GM21619 (cell line): ENCODE measurements around the gene ZNF511.

ENCODE experiments used
- ATAC-seq: cut with Tn5 transposase; IDR thresholded peaks from one replicate; pipeline ENCODE4 v1.9.1; 2021; ENCODE audit not compliant: unreplicated experiment

The ZNF511 gene

DNA sequence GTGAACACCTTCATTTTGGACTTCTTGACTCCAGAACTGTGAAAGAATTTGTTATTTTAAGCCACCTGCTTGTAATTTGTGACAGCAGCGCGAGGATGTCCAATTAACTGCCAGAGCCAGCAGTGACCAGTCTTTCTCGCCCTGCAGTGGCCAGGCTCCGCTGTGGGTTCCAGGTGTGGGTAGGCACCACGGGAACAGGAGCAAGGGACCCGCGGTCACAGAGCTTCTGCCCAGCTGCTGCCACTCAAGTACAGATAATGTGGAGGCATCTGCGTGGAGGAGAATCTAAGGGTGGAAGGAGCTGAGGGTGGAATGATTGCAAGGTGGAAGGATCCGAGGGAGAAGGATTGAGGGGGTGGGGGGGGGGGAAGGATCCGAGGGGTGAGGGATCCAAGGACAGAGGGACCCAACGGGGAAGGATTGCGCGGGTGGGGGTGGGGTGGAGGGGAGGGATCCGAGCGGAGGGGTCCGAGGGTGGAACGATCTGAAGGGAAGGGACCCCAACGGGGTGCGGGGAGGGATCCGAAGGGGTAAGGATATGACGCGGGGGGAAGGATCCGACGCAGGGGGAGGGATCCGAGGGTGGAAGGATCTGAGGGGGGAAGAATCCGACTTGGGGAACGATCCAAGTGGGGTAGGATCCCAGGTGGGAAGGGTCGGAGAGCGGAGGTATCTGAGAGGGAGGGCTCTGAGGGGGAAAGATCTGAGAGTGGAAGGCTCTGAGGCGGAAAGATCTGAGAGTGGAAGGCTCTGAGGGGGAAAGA is 24.4 kb downstream of the ZNF511 start:
- no peak for ATAC-seq

DNA sequence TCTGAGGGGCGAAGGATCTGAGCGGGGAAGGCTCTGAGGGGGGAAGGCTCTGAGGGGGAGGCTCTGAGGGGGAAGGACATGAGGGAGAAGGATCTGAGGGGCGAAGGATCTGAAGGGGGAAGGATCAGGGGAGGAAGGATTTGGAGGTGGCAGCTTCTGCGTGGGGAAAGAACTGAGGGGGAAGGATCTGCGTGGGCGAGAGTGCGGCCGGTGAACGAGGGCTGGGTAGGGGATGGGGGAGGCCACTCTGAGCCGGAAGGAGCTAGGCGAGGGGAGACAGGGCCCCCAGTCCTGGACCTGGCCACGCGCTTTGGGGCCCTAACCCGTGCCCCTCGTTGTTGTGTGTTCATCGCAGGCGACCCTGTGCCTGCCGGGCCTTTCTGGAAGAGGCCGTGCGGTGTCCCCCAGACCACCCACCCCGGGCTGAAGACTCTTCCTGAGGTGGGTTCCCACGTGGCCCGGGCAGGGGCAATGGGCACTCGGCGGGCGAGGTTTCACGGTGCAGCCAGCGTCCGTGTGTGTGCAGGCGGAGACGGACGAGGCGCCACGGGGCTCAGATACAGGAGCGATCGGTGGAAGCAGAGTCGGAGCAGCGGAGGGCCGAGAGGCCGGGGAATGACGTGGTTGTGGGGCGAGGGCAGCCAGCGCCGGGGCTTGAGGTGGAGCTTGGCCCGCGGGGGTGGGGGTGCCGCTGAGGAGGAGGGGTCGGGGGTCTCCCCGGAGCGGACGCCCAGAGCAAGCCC is 26.0 kb downstream of the ZNF511 start:
- no peak for ATAC-seq

DNA sequence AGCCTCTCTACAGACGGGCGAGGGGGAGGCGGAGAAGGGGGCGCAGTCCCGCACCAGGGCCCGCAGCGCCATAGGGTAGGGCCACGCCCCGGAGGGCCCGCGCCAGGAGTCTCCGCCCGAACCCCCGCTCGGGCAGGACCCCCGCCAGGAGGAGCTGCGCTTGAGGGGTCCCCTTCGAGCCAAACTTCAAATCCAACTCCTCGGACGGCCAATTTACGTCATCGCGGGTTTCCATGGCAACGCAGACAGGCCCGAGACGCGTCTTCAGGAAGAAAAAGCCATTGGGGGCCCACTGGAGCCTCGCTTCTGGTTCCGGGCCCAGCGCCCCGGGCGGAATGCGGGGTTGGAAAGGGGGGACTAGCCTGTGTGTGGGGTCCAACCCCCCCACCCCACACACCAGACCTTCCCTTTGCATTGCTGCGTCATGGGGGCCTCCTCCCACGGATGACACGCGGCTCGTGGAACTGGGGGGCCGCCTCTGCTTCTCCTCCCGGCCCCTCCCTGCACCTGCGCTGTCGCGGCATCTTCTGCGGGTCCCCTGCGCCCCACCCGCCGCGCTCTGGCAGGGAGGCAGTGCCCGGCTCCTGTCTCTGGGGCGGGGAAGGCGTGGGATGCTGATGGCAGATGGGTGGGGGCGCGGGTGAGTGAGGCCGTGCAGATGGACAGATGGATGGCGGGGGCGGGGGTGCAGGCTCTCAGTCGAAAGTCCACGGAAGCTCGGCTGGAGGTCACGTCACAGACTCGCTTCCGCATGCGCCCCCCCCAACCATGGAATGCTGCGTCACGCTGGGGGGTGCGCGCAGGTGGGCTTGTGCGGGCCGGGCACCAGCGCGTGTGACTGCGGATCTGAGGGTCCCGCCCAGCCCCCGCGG is 26.8 kb downstream of the ZNF511 start:
- ATAC-seq, result no peak

DNA sequence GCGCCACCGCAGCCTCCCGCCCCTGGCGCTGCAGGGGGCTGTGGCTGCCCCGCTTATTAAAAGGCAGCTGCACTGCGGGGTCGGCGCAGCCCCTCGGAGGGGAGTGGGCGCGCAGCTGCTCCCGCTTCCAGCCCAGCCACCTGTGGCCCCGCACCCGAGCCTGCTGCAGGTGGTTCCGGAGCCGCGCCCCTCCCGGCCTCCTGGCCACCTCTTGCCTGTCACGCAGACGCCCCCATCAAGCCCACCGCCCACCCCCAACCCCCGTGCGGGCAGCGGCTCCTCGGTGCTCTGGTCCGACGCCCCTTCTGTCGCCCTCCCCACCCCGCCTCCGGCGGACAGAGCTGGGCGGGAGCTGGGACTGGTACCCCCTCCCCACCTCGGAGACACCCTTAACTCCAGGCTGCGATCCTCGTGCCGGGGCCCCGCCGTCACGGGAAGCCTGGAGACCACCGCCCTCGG is 27.4 kb downstream of the ZNF511 start:
- no peak for ATAC-seq

DNA sequence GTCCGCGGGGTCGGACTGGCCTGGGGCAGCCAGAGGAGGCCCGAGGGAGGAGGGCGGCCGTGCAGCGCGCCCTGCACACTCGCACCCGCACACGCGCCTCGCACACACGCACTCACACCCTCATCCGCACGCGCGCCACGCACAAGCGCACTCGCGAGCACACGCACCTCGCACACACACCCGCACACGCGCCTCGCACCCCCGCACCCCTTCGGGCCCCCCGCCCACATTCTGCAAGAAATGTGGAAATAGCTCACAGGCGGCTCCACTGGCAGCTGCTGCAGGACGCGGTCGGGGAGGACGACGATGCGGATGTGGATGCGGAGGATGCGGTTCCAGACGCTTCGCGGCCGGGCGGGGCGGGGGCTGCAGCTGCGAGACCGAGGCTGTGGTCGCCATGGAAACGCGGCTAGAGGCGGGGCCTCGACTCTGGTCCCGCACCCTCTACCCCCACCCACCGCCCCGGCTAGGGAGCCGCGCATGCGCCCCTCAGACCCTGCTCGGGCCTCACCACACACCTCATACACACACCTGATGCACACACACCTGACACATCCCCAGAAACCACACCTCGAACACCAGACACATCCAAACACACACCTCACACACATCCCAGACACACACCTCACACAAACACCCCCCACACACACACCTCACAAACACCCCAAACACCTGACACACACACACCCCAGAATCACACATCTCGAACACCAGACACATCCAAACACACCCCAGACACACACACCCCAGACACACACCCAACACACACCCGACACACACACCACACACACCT is 28.1 kb downstream of the ZNF511 start, which contains the start of gene CALY:
TSS of gene CALY (minus strand) at position 320 of the 793 bp plus-strand sequence. CDS start 7,907 bp downstream, outside the sequence.
- ATAC-seq, result no peak

DNA sequence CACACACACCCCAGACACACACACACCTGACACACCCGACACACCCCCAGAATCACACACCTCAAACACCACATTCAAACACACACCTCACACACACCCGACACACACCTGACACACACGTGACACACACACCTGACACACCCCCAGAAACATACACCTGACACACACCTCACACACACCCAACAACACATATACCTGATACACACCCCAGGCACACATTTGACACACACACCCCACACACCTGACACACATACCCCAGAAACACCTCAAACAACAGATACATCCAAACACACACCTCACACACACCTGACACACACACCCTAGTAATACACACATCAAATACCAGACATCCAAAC is 28.6 kb downstream of the ZNF511 start:
- ATAC-seq, result no peak

DNA sequence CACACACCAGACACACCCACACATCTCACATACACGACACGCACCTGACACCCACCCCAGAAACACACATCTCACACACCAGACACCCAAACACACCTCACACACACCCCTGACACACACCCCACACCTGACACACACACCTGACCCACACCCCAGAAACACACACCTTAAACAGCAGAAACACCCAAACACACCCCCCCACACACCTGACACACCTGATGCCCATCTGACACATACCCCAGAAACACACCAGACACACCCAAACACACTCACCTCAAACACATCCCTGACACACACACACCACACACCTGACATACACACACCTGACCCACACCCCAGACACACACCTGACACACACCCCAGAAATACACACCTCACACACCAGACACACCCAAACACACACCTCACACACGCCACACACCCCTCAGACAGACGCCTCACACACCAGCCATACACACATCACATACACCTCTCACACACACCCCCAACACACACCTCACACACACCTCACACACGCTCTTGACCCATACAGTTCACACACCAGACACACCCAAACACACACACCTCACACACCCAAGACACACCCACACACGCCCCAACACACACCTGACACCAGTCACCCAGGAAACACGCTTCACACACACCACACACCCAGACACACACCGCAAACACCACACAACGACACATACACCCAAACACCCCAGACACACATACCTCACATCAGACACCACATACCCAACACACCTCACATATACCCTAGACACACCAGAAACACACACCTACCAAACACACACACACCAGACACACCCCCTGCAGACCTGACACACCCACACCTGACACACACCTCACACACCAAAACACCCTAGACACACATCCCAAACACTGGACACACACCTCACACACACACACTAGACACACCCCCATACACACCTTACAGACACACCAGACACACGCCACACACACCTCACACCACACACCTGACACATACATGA is 29.7 kb downstream of the ZNF511 start:
- ATAC-seq, result no peak

DNA sequence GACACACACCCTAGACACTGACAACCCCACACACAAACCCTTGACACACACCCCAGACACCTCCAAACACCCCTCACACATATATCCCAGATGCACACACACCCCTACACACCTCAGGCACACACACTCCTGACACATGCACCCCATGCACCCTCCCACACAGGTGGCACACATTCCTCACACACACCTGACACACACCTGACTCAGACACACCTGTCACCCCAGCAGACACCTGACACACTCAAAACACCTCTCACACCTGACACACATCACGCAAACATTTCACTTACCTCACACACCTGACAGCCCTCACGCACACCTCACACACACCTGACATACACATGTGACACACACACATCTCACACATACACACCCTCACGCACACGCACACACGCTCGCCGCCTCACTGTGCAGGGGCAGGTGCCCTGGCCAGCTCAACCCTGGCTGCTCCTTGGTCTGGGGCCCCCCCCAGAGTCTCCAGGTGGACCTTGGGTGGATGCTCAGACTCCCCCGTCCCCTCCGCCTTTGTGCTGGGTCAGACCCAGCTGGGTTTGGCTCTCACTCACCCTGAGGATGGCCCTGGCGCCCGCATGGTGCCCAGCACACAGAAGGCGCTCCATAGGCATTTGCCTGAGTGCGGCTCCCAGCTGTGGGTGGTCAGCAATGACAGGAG is 31.1 kb downstream of the ZNF511 start:
- no peak for ATAC-seq

DNA sequence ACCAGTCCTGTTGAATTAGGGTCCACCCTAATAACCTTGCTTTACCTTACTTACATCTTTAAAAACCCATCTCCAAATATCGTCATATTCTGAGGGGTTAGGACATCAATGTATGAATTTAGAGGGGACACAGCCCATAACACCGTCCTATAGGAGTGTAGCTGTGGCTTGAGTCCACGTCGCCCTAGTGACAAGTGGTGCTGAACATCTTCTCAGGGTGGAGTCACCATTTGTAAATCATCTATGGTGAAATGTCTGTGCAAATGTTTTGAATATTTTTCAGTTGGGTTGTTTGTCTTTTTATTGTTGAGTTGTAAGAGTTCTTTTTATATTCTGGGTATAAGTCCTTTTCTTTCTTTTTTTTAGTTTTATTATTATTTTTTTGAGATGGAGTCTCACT is 33.3 kb downstream of the ZNF511 start:
- ATAC-seq, result no peak

DNA sequence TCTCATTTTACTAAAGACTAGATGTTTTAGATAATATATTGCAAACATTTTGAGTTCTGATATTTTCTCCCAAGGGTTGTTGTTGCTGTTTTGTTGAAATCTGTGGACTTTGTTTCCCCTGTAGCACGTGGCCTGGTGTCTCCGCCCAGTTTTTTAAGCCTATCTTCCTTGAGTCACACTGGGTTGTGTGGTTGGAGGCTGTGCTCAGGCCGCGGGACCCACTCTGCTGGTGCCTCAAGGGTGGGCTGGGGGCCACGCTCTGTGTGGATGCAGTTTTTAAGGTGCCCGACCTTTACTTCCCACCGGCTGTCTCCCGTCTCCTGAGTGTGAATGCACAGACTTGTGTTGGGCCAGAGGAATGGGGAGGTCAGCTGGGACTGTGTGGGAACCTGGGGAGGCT is 34.2 kb downstream of the ZNF511 start:
- ATAC-seq, result no peak

DNA sequence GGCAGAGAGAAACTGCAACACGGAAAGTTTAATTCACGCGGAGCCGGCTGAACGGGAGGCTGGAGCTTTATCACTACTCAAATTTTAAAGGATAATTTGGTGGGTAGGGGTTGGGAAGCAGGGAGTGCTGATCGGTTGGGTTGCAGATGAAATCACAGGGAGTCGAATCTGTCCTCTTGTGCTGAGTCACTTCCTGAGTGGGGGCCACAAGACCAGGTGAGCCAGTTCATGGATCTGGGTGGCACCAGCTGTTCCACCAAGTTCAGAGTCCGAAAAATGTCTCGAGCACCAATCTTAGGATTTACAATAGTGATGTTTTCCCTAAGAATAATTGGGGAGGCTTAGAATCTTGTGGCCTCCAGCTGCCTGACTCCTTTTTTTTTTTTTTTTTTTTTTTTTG is 34.8 kb downstream of the ZNF511 start:
- no peak for ATAC-seq

DNA sequence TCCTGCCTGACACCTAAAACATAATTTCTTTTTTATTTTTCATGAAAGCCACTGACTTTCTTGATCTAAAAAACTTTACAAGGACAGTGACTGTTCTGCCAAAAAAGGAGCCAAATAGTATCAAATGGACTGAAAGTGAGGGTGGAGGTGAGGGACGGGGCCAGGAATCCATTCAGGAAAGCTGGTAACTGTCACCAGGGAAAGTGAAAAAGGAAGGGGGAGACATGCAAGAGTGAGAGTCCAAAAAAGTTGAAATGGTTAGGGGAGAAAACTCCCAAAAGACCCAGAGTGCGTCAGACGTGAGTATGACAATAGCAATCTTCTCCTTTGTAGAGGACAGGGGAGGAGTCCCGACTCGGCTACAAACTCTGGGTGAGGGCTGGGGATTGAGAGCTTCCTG is 35.5 kb downstream of the ZNF511 start:
- ATAC-seq, result no peak

DNA sequence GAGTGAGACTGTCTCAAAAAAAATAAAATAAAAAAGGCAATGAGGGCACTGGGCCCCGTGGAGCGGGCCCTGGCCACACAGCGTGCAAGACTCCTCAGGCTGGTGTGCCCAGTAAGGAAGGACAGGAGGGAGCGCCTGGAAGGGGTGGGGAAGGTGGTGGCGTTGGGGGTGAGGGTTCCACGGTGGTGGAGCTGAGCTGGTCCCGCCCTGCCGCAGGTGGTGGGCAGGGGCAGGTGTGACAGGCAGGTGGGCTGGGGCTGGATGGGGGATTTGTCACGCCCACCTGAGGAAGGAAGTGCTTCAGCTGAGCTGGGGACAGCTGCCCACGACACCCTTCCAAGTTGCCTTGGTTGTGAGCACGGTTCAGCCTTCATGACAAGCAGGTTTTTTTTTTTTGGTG is 37.7 kb downstream of the ZNF511 start:
- ATAC-seq, result no peak

DNA sequence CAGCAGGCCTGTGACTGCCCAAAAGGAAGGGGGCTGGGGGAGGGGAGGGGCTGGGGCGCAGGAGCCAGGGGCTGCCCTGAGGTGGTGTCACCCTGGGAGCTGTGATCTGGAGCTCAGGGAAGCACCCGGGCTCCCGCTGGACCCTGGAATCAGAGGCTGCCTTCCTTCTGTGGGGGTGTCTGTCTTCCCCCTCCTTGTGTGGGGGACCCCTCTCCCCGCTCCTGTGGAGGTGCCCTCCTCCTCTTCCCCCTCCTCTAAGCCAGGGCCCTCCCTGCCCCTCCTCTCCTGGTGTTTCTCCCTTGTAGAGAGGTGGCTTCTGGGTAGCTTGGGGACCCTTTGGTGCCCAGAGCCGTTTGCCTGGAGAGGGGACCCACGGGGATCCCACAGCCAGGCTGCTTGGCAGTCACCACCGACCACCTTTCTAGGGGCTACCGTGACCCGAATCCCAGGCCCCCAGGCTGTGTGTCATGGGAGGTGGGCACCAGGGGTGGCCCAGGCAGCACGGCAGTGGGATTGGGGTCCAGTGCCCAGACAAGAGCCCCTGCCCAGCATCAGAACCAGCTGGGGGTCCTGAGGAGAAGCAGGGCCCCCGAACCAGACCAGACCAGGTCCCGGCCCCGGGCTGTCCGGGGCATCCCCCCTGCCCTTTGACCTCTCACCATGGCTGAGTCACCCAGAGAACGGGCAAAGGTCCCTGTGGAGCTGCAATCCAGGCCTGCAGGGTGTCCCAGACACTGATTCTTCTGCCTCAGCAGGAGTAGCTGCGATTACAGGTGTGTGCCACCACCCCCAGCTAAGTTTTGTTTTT is 39.2 kb downstream of the ZNF511 start:
- ATAC-seq, result no peak

DNA sequence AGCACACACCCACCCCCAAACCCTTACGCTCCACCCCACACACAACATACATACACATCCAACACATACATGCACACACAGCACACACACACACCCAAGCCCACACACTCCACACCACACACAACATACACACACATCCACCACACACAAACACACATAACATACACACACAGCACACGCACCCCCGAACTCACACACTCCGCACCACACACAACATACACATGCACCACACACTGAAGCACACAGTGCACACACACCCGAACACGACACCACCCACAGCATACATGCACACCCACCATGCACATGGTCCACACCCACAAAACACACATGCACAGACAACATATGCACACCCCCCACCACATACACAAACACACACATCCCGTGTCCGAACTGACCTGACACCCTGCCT is 40.5 kb downstream of the ZNF511 start:
- no peak for ATAC-seq

DNA sequence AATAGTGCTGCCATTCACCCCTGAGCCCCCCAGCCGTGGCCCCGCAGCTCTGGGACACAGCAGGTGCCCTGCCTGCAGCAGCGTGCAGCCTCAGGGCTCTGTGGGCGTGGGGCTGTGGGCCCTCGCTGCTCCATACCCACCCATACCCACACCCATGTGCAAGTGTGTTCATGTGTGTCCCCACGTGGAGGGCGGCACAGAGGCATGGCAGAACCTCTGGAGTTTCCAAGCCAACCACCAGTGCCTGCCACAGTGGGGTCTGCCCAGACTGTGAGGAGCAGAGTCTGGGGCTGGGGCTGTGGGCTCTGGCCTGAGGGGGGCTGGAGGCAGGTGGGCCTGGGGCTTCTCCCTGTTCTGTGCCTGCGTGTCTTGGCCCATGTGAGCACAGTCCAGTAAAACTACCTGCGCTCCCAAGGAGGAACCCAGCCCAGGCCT is 40.9 kb downstream of the ZNF511 start:
- no peak for ATAC-seq

DNA sequence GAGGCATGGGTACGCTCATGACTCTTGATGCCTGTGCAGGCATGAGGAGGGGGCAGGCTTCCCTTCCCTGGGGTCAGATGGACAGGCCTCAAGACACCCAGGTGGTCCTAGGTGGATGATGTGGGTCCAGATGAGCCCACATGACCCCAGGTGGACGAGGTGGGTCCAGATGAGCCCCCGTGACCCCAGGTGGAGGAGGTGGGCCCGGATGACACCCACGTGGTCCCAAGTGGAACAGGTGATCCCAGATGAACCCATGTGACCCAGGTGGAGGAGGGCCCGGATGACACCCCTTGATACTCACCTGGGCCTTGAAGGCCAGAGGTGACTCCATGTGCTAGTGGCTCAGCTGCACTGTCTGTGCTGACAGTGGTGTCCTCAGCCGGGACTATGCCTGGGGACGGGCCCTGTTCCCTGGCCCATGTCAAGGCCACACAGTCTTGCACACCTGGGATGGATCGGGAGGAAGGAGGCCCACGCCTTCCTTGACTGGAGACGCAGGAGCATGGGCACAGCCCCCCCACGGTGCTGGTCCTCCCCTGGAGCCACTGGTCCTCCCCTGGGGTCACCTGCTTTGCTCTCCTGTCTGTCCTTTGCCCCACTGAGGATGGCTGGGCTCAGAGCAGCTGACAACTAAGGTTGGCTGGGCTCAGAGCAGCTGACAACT is 41.7 kb downstream of the ZNF511 start:
- ATAC-seq, result no peak

DNA sequence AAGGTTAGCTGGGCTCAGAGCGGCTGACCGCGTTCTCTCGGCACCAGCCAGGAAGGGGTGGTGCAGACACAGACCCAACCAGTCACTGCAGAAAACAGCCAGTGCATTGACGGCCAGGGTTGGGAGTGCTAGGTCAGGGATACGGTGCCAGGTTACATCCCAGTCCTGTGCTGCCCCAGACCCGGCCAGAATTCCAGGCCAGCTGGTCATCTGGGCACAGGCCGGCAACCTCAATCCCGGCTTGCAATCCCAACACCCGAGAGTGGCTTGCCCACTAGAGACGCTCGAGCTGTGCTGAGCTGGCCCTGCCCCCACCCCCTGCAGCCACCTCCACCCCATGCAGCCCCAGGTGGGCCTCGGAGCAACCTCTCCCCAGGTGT is 42.2 kb downstream of the ZNF511 start:
- ATAC-seq, result no peak
